Measurements from ENCODE around the gene ZNF831.
A peak's percentile ranks its signal among the peaks of the same experiment; 100 is the strongest.

The ZNF831 gene

DNA sequence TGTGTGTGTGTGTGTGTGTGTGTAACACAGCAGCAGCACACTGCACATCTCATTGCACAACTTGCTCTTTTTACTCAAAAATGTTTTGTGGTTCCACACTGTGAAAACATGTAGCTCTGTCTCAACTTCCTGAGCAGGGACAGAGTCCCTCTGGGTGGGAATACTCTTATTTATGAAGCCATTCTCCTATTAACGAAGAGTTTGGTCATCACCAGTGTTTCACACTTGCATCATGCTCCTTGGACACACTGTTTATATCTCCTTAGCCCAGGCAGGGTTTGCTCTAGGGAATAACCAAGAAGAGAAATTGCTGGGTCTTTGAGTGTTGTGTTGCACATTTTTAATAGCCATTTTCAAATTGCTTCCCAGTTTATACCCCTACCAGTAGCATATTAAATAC, 53.6 kb downstream of the ZNF831 start:
- no peak for DNase-seq

DNA sequence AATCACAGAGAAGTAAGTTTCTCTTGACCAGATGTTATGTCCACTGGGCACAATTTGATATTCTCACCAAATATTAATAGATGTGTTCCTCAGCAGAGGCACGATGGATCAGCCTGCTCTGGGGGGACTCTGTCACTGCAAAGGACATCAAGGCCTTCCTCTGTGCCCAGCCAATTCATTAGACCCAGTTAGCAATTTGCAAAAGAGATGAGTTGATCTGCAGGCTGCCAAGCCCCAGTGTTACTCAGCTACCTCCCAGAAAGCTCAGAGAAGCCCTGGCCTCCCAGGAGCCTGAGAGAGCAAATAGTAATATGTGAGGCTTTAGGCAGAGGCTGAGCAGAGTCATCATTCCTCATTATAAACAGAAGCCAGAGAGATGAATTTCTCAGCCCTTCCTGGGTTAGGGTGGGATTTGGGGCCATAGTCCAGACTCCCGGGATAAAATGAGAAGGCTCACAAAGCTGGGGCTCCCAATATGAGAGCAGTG, 54.2 kb downstream of the ZNF831 start:
- no peak for DNase-seq

- no peak for DNase-seq
Measured at GRCh38 chr20:59219211-59219610, 55.6 kb downstream of the ZNF831 start.

DNA sequence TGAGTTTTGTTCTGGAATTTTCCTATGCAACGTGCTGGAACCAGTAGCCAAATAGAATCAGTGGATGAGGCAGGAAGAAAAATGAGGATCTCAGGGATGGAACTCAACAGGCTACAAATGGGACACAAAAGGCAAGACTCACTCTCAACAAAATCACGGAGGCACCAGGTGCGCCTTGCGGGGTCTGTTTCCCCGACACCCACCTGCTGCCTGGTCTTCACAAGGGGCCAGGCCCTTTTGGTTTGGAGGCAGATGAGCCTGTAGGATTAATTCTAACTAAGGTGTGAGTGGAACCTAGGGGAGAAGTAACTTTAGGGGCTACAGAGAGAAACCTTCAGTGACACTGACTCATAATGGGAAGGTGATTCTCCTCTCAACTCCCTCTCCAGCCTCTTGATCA, 56.5 kb downstream of the ZNF831 start:
- DNase-seq: no peak

DNA sequence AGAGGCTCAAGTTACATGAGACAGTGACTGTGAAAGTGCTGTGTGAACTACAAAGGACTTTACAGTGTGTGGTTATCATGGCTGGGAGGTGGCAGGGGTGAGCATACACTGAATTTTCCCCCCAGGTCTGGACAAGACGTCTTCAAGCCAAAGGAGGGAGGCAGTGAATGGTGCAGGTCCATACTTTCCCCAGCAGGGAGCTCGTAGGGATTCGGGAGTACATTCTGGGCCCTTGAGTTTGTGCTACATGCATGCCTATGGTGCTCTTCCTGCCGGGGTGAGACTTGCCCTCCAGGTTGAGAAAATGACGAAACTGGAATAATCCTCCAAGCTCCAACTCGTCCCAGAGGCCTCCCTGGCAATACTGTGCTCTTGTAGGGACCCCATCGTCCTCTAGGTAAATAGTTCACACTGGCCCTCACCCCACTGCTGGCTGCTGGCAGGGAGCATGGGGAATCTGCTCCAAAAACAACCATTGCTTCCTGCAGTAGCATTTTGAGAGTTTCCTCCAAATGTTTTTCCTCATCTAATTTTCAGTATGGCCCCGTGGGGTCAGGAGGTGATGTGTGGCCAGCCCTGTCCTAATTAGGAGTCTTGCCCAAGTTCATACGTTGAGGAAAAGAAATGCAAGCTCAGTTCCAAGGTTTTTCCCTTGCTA, 57.6 kb downstream of the ZNF831 start:
- peak; percentile 49 for DNase-seq

- DNase-seq: no peak
Measured at GRCh38 chr20:59221707-59222252, 58.2 kb downstream of the ZNF831 start.

- peak; percentile 84 for DNase-seq
Measured at GRCh38 chr20:59222253-59223181, 58.9 kb downstream of the ZNF831 start.

DNA sequence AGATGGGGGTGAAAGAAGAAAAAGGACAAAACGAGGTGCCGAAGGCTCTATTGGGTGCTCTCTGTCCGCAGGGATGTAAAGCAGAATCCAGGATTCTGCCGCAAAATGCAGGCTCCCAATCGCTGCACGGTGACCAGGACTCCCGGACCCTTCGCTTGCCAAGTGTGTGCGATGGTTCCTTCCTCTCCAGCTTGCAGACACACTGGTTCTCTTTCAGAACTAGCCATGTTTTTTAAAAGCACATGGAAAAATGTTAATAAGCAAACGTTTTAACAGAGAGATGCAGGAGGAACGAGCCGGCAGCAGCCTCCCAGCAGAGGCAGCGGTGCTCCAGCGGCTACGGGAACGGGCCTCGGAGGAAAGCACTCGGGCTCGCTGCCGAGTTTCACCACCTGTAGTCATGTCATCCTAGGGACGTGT, 59.6 kb downstream of the ZNF831 start:
- peak; percentile 54 for DNase-seq

- DNase-seq: no peak
Measured at GRCh38 chr20:59223750-59224149, 60.1 kb downstream of the ZNF831 start.

DNA sequence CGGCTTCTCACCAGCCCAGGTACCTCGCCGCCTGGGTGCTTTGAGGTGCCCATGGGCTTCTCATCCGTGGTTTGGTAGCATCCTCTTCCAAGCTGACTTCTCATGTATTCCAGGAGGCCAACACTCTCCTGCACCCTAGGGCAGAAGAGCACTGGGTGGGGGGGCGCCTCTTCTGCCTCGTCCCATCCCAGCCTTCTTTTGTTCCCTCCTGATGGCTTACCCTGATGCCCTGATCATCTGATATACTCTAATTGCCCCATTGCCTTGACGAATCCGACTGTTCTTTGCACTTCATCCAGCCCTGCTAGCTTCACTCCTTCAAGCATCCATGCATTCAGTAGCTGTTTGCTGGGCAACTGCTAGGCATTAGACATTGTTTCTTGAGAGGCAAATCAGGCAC, 60.6 kb downstream of the ZNF831 start:
- DNase-seq: no peak

DNA sequence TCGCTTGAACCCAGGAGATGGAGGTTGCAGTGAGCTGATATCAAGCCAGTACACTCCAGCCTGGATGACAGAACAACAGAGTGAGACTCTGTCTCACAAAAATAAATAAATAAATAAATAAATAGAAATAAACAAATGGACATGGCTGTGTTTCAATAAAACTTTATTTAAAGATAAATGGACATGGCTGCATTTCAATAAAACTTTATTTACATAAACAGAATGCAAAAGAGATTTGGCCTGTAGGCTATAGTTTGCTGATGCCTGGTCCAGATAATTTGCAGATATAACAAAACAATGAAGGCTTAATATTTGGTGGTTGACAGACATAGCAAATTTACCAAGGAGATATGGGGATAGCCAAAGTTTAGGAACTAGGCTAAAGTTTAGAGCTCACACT, 66.8 kb downstream of the ZNF831 start:
- DNase-seq: no peak

- no peak for DNase-seq
Measured at GRCh38 chr20:59231124-59231804, 67.6 kb downstream of the ZNF831 start.

- DNase-seq: no peak
Measured at GRCh38 chr20:59232618-59233017, 69.0 kb downstream of the ZNF831 start.

- no peak for DNase-seq
Measured at GRCh38 chr20:59235226-59235625, 71.6 kb downstream of the ZNF831 start.

- no peak for DNase-seq
Measured at GRCh38 chr20:59240006-59240405, 76.4 kb downstream of the ZNF831 start.

DNA sequence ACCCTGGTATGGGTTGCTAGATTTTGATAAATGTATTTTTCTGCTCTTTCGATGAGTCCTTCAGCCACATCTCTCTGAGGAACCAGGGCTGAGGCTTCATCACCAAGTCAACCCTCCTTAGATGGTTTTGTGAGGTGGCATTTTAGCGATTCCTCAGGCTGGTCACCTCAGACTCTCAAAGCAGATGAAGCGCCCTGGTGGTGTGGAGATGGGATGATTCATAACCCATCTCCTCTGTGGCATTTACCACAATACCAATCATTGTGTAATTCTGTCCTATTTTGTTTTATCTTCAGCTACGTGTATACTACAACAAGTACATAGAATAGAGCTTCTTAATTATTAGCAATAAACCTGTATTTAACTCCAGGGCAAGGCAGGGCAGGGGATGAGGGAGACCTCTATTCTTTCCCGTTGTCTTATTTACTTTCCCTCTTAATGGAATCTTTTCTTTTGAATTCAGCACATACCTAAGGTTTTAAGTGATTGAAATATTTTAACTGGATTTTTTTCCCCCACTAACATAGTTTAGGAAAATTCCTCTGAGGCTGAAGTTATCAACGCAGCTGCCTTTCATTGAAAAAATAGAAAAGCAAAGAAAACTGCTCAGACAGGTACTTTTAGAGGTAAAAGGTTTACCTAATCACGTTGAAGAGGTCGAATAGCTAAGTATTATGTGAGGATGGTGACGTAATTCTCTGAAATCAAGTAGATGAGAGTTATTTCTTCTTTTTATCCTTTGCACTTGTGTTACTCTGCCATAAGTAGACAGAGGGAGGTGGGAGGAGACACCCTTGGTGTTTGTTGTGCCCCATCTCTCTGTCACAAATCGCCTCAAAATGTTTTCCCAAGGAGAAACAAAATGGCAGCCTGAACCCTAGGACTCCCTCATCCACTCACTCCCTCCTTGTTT, 79.3 kb downstream of the ZNF831 start:
- DNase-seq: no peak

DNA sequence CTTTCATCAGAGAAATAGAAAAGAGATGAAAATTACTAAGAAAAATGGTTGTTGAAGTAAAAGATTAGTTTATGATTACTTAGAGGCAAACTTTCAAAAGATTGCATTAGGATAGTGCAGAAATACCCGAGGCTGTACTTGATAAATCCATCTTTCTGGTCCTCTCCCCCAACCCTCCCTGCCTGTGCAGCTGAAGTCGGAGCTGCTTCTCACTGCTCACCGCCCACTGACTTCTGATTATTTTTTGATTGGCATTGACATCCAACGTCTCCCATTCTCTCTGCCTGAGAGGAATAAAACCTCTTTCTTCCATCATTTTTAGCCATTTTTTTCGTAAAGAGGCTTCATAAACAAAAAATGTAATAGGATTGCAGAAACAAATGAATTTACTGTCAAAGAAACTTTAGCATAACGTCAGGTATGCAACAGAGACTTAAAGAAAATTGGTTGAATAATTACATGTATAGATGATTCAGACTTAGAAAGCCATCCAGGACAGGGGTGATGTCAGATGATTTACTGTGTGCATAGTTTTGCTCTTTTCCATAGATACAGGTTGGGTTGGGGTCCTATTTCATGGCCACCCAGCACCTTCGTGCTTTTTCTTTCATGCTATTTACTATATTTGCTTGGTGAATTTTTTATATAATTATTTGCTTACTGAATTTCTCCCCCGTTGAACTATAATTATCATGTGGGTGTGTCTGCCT, 83.2 kb downstream of the ZNF831 start:
- no peak for DNase-seq

GRCh38 chr20:59247731-59248684, 84.4 kb downstream of the ZNF831 start:
- DNase-seq: no peak

DNA sequence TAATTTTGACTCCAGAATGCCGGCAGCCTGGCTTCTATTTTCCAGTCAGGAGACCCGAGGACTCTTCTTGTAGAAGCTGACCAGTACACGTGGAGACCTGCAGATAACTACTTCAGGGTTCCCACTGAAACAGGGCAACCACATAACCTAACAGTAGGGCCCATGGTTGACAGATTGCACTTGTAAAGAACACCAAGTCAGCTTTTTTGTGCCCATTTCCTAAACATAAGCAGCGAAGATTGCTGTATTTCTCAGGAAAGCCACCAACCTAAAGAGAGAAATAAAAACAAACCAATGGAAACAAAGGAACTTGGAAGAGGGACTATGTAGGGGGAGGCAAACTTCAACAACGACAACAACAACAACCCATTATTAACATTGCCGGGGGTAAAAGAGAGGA, 86.7 kb downstream of the ZNF831 start:
- DNase-seq: no peak

DNA sequence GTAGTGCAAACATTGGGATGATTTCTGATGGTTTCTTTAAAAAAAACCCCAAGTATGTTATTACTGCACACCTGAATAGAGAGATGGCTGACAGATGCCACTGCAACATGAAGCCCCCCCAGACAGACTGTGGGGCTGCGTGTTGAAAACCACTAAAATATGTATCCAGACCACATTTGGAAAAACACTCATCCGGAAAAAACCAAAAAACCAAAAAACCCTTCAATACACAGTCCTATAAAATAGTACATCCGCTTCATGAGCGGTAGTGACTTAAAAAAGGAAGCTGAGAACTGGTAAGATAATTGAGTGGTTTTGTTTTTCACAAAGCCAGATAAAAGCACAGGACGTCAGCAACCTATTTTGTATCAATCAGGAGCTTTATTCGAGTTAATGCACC, 89.7 kb downstream of the ZNF831 start:
- DNase-seq: no peak
